Activated CD4-positive, alpha-beta memory T cell treated with anti-CD3 and anti-CD28 coated beads, Interleukin-2, amount 10 ng/mL, durations not matched to agents 7 days and 5 days (primary cell): ENCODE measurements around the gene SLC24A4. TPM values are rescaled to one million over a fixed set of nuclear protein-coding genes. Genes with fewer than 3 reads are reported as not detected.

Source experiments
- CTCF ChIA-PET: fragments of 350-600 bp; sonication (Branson Sonifier 250); formaldehyde crosslinking; loops from one replicate; lab custom pipeline; 2021; ENCODE audit warnings: antibody characterized with exemption, inconsistent platforms; lab: Charles Lee
- POLR2A ChIA-PET: fragments of 350-600 bp; sonication (Branson Sonifier 250); formaldehyde crosslinking; loops from one replicate; lab custom pipeline; 2021; ENCODE audit warnings: antibody characterized with exemption; lab: Charles Lee
- DNase-seq: peaks from one replicate; pipeline ENCODE4 v3.0.0-alpha.2; 2020
- H3K27ac Mint-ChIP-seq: one replicate; pipeline ENCODE4 v1.8.0; 2021; ENCODE audit warnings: mild to moderate bottlenecking, mixed read lengths
- H3K27me3 Mint-ChIP-seq: one replicate; pipeline ENCODE4 v1.8.0; 2021; ENCODE audit warnings: mixed read lengths
- H3K36me3 Mint-ChIP-seq: one replicate; pipeline ENCODE4 v1.8.0; 2021; ENCODE audit warnings: low read depth, mixed read lengths
- H3K4me1 Mint-ChIP-seq: one replicate; pipeline ENCODE4 v1.8.0; 2021; ENCODE audit warnings: mixed read lengths
- H3K4me3 Mint-ChIP-seq: one replicate; pipeline ENCODE4 v1.8.0; 2021; ENCODE audit warnings: mild to moderate bottlenecking, mixed read lengths
- H3K9me3 Mint-ChIP-seq: one replicate; pipeline ENCODE4 v1.8.0; 2021; ENCODE audit warnings: mixed read lengths
- total RNA-seq, 2 experiments: library from RNA; stranded (reverse); gene quantifications; one replicate each; pipeline ENCODE4 v1.2.3, GENCODE V29; 2021

Gene SLC24A4
- total RNA-seq, 2 experiments from 2014 or later: not detected

DNA sequence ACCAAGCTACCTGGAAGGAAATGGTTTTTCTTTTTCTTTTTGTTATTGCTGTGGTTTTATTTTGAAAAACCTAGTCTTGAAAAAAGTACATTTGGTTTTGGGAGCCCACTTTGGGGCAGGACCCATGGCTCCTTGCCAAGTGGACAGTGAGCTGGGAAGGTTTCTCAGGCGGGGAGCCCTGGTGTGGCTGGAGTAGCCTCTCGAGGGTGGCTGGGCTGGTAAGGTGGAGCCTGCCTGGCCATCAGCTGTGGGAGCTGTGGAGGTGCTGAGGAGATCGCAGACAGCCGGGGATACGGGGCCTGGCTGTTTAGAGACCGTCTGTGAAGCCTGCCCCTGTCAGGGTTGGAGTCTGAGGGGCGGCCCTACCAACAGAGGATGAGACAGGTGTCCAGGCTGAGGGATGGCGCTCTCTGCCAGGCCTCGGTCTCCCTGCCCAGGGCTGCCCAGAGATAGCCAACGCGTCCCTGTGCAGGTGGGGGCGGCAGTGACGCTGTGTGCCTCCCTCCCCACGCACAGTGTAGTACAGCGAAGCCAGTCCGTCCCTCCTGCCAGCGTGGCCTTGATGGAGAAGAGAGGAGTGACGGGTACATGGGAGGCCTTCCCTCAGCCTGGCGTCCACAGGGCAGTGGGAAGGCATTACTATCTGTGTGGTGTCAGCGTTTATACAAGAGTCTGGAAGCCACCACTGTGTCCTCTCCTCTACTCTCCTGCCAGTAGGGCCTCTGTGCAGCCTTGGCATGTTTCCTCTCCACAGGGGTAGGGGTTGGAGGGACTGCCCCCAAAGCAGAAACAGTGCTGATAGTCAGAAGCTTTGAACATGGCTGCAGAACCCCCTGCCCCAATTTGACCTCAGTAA is 196.5 kb downstream of the SLC24A4 start:
- Mint-ChIP-seq H3K9me3 (peaks cover 2% of the 10 kb centered on the region), H3K36me3 (no peaks in the 10 kb centered on the region), H3K4me1 (peaks cover 19% of the 10 kb centered on the region), H3K27ac (no peak overlapping the region), H3K4me3 (no peak overlapping the region), H3K27me3 (peaks cover 17% of the 10 kb centered on the region)
- ChIA-PET POLR2A (interaction anchor here (1.2 kb wide), 1 partner anchor 16 kb away, joined by 3 read pairs; no protein-coding TSS in a partner anchor), CTCF (interaction anchor here (1.0 kb wide), 1 partner anchor 19 kb away, joined by 3 read pairs; no protein-coding TSS in a partner anchor)
- DNase-seq: no peak

DNA sequence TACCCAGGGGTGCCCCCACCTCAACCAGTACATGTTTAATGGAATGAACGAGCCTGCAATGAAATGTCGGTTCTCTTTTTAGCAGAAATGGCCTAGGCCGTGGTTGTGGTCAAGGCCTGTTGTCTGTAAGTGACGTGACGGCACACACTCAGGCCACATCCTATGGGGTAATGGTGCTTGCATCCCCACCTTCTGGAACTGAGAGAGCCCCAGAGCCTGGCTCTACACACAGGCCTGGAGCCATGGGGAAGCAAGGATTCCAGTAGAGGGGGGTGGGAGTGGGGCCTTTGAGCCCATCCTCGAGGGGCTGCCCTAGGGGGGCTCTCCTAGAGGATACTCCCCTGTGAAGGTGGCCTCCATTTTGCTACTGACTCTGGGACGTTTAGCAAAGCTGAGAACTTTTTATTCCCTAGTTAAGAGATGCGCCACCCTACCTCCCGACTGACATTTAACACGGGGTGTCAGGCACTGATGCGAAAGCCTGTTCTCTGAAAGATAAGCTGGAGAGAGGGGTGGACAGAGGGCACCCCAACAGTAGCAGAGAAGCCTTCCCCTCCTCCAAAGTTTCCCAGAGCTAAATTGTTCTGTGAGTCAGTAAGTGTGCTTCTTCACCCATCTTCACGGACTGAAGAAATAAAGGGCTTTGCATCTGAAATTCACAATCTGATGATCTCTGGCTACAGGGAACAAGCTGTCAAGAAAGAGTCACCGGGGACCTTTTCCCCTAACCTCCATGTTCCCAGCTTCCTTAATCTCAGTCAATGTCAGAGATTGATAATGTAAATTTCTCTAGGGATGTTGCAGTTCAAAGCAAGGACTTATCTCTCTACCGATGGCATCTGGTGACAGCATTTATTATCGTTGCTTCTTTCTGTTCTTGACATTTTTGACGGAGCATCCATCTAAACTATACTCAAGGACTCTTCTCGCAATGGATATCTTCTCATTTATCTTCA is 197.4 kb downstream of the SLC24A4 start:
- Mint-ChIP-seq H3K27me3 (peaks cover 12% of the 10 kb centered on the region), H3K9me3 (peaks cover 2% of the 10 kb centered on the region), H3K4me3 (no peak overlapping the region), H3K36me3 (no peaks in the 10 kb centered on the region), H3K27ac (no peak overlapping the region), H3K4me1 (peaks cover 19% of the 10 kb centered on the region)
- ChIA-PET POLR2A (interaction anchor here (1.2 kb wide), 1 partner anchor 15 kb away, joined by 3 read pairs; no protein-coding TSS in a partner anchor), CTCF (interaction anchor here (1.0 kb wide), 1 partner anchor 18 kb away, joined by 3 read pairs; no protein-coding TSS in a partner anchor)
- peak; percentile 29 for DNase-seq

DNA sequence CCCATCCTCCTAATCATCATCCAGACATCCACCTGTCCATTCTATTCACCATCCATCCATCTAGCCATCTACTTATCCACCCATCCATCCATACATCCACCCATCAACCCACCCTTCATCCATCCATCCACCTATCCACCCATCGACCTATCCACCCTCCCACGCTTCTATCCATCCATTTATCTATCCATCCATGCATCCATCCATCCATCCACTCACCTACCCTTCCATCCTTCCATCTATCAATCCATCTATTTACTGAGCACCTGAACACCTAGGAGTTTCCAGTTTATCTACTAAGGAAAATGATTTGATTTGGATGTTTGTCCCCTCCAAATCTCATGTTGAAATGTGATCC is 198.1 kb downstream of the SLC24A4 start:
- no peaks in the 10 kb centered on the region for H3K36me3 Mint-ChIP-seq
- peaks cover 16% of the 10 kb centered on the region for H3K4me1 Mint-ChIP-seq
- no peak overlapping the region for H3K4me3 Mint-ChIP-seq
- ChIA-PET POLR2A (no interaction called here), CTCF (no interaction called here)
- H3K27me3 Mint-ChIP-seq: peaks cover 8% of the 10 kb centered on the region
- no peak for DNase-seq
- H3K27ac Mint-ChIP-seq: no peak overlapping the region
- peaks cover 2% of the 10 kb centered on the region for H3K9me3 Mint-ChIP-seq

GRCh38 chr14:92523752-92524151 is 200.8 kb downstream of the SLC24A4 start:
- Mint-ChIP-seq H3K9me3 (peaks cover 2% of the 10 kb centered on the region), H3K36me3 (no peaks in the 10 kb centered on the region), H3K27ac (no peak overlapping the region), H3K27me3 (peaks cover 2% of the 10 kb centered on the region), H3K4me1 (peaks cover 6% of the 10 kb centered on the region), H3K4me3 (no peak overlapping the region)
- no peak for DNase-seq
- CTCF ChIA-PET: no interaction called here
- POLR2A ChIA-PET: no interaction called here

DNA sequence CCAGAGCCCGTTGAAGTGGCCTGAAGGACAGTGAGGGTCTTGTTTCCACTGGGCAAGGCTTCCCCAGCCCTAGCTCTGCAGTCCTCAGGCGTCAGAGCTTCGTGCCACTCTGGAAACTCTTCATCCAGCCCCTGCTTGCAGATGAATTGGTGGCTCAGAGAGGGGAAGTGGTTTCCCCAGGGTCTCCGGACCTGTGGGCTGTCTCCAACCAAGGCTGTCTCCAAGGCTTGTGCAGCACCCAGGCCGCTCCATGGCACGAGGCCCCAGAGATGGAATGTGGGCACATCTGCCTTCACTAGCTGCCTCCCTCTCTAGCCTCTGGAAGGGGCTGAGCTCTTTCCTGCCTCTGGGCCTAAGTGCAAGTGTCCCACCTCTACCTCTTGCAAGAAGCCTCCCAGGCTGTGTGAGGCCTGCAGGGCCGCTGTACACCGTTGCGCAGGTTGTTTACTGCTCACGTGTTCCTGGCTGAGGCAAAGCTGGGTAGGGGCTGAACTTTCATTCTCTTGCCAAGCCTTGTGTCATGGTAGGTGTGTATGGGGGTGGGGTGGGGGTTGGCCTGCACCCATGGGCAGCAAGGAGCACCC is 201.7 kb downstream of the SLC24A4 start:
- Mint-ChIP-seq H3K27me3 (peaks cover 2% of the 10 kb centered on the region), H3K36me3 (no peaks in the 10 kb centered on the region), H3K4me1 (peaks cover 1% of the 10 kb centered on the region), H3K4me3 (no peak overlapping the region), H3K27ac (no peak overlapping the region), H3K9me3 (peaks cover 2% of the 10 kb centered on the region)
- POLR2A ChIA-PET: no interaction called here
- CTCF ChIA-PET: no interaction called here
- DNase-seq: no peak

- ChIA-PET POLR2A (interaction anchor here (0.6 kb wide), 1 partner anchor 366 kb away, joined by 3 read pairs; no protein-coding TSS in a partner anchor), CTCF (no interaction called here)
- peaks cover 2% of the 10 kb centered on the region for H3K9me3 Mint-ChIP-seq
- H3K4me1 Mint-ChIP-seq: peaks cover 7% of the 10 kb centered on the region
- no peak overlapping the region for H3K27ac Mint-ChIP-seq
- H3K4me3 Mint-ChIP-seq: no peak overlapping the region
- DNase-seq: no peak
- no peaks in the 10 kb centered on the region for H3K36me3 Mint-ChIP-seq
- H3K27me3 Mint-ChIP-seq: peaks cover 2% of the 10 kb centered on the region
Measured at GRCh38 chr14:92525322-92526095, 202.5 kb downstream of the SLC24A4 start.

GRCh38 chr14:92527721-92528120 is 204.8 kb downstream of the SLC24A4 start:
- no peak for DNase-seq
- Mint-ChIP-seq H3K27me3 (no peaks in the 10 kb centered on the region), H3K27ac (no peak overlapping the region), H3K9me3 (no peaks in the 10 kb centered on the region), H3K4me3 (no peak overlapping the region), H3K36me3 (no peaks in the 10 kb centered on the region), H3K4me1 (peaks cover 20% of the 10 kb centered on the region)
- CTCF ChIA-PET: no interaction called here
- POLR2A ChIA-PET: no interaction called here

DNA sequence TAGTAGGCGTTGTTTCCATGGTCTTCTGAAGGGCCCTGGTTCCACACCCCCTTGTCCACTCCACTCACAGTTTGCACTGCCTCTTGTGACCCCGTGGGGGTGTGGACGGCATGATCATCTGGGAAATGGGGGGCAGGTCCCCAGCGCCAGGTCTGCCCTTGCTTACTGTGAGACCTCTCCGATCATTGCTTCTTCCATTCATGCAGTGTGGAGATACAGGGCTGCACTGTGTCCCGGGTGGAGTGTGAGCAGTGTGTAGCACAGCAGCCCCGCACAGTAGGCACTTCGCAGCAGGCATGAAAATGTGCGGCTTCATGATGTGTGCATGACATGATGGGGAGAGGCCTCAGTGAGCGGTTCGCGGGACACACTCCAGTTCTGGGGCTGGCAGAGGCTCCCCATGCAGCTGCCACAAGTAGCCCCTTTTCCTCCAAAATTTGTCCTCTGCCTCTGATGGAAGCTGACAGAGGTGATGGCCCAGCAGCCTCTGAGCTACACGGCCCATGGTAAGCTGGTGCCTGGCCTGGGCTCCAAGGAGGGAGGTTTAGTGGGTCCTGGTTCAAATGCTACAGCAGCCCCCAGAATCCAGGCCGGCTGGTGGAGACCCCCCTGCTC is 205.6 kb downstream of the SLC24A4 start:
- peaks cover 4% of the 10 kb centered on the region for H3K27me3 Mint-ChIP-seq
- H3K4me3 Mint-ChIP-seq: no peak overlapping the region
- POLR2A ChIA-PET: interaction anchor here (0.6 kb wide), 1 partner anchor 1311 kb away, joined by 4 read pairs; no protein-coding TSS in a partner anchor
- peaks cover 20% of the 10 kb centered on the region for H3K4me1 Mint-ChIP-seq
- H3K36me3 Mint-ChIP-seq: no peaks in the 10 kb centered on the region
- H3K27ac Mint-ChIP-seq: no peak overlapping the region
- H3K9me3 Mint-ChIP-seq: no peaks in the 10 kb centered on the region
- CTCF ChIA-PET: no interaction called here
- DNase-seq: no peak

DNA sequence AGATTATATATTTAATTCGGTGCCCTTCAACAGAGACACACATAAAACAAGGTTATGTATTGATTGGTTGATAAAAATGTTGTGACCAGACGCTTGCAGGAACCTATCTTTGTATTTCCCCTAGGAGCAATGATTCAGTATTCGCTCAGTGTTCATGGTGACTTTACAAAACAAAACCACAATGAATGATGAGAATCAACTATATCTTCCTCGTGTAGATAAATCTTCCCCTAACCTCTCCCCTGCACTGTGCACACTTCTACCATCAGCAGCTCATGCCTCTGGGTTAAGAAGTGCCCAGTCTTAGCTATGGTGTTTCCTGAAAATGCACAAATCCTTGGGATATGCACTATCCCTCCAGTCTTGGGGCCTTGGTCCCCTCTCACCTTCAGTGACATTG is 206.9 kb downstream of the SLC24A4 start:
- no peak overlapping the region for H3K27ac Mint-ChIP-seq
- no peak for DNase-seq
- CTCF ChIA-PET: no interaction called here
- H3K9me3 Mint-ChIP-seq: no peaks in the 10 kb centered on the region
- peaks cover 25% of the 10 kb centered on the region for H3K4me1 Mint-ChIP-seq
- H3K27me3 Mint-ChIP-seq: peaks cover 5% of the 10 kb centered on the region
- no peak overlapping the region for H3K4me3 Mint-ChIP-seq
- POLR2A ChIA-PET: no interaction called here
- H3K36me3 Mint-ChIP-seq: no peaks in the 10 kb centered on the region

- H3K27ac Mint-ChIP-seq: no peak overlapping the region
- no peak overlapping the region for H3K4me3 Mint-ChIP-seq
- DNase-seq: no peak
- POLR2A ChIA-PET: no interaction called here
- peaks cover 36% of the 10 kb centered on the region for H3K4me1 Mint-ChIP-seq
- H3K36me3 Mint-ChIP-seq: no peaks in the 10 kb centered on the region
- no peaks in the 10 kb centered on the region for H3K9me3 Mint-ChIP-seq
- peaks cover 6% of the 10 kb centered on the region for H3K27me3 Mint-ChIP-seq
- CTCF ChIA-PET: no interaction called here
Measured at GRCh38 chr14:92531106-92531873, 208.3 kb downstream of the SLC24A4 start.

GRCh38 chr14:92532490-92533163 is 209.7 kb downstream of the SLC24A4 start:
- Mint-ChIP-seq H3K27me3 (peaks cover 6% of the 10 kb centered on the region), H3K9me3 (no peaks in the 10 kb centered on the region), H3K27ac (no peak overlapping the region), H3K4me1 (peaks cover 36% of the 10 kb centered on the region), H3K36me3 (no peaks in the 10 kb centered on the region), H3K4me3 (no peak overlapping the region)
- CTCF ChIA-PET: no interaction called here
- DNase-seq: no peak
- POLR2A ChIA-PET: no interaction called here
